Measurements from ENCODE around the gene CMSS1.

Gene CMSS1

DNA sequence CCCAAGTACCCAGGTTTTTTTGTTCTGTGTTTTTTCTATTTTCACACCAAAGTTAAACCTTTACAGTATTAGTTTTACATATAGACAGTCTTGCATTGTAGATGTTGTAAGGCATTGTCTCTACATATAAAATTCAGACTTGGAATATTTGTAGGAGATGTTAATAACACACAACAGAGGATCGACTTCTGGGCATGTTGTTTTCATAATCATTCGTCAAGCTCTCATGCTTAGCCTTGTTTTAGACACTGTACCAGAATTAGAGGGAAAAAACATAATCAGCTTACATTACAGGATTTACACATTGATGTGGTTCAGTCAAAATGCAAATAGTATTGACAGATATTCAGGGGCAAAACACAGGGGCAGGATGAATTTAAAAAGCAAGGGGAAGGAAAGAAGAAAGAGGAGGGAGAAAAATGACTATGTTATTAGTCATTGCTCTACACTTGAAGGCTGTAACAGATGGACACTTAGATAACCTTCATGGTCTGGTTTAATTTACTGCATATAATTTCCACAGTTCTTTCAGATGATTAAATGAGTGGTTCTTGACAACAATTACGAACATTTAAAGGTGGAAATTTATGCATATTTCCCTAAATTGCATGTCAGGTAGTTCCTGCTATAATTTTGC lies 7.5 kb downstream of the CMSS1 start:
- no peak for DNase-seq (ENCODE audit: low spot score)
- TF ChIP-seq, protein P1, sequence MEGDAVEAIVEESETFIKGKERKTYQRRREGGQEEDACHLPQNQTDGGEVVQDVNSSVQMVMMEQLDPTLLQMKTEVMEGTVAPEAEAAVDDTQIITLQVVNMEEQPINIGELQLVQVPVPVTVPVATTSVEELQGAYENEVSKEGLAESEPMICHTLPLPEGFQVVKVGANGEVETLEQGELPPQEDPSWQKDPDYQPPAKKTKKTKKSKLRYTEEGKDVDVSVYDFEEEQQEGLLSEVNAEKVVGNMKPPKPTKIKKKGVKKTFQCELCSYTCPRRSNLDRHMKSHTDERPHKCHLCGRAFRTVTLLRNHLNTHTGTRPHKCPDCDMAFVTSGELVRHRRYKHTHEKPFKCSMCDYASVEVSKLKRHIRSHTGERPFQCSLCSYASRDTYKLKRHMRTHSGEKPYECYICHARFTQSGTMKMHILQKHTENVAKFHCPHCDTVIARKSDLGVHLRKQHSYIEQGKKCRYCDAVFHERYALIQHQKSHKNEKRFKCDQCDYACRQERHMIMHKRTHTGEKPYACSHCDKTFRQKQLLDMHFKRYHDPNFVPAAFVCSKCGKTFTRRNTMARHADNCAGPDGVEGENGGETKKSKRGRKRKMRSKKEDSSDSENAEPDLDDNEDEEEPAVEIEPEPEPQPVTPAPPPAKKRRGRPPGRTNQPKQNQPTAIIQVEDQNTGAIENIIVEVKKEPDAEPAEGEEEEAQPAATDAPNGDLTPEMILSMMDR (IDR thresholded peaks at IDR 0.05; ENCODE audit: borderline replicate concordance, control extremely low read depth, extremely low read depth, insufficient read depth, missing control alignments): no peak
- in situ Hi-C loops (cut with MboI; ENCODE audit: low sequenced_read_pairs, unreplicated experiment): loop anchor here (25.0 kb wide), 1 partner anchor 762 kb away; no protein-coding TSS in a partner anchor

DNA sequence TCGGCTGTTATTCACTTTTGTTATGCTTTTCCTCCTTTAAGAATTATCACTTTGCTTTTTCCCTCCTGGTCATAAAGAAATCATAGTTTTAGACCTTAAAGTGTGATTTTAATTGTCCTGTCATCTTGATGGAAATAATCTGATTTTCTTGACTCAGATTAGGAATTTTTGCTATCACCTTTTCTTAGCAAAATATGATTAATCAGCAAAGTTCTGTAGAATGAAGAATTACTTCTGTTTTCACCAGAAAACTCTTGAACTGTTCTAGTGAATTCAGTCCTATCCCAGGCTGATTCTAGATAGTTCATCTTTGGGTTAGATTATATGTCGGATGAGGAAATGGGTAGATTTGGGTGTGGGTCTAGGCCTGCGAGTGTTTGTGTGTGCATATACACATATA lies 12.2 kb downstream of the CMSS1 start:
- TF ChIP-seq, protein P1 (IDR thresholded peaks at IDR 0.05; ENCODE audit: borderline replicate concordance, control extremely low read depth, extremely low read depth, insufficient read depth, missing control alignments): no peak
- in situ Hi-C loops (cut with MboI; ENCODE audit: low sequenced_read_pairs, unreplicated experiment): loop anchor here (25.0 kb wide), 1 partner anchor 757 kb away; no protein-coding TSS in a partner anchor

DNA sequence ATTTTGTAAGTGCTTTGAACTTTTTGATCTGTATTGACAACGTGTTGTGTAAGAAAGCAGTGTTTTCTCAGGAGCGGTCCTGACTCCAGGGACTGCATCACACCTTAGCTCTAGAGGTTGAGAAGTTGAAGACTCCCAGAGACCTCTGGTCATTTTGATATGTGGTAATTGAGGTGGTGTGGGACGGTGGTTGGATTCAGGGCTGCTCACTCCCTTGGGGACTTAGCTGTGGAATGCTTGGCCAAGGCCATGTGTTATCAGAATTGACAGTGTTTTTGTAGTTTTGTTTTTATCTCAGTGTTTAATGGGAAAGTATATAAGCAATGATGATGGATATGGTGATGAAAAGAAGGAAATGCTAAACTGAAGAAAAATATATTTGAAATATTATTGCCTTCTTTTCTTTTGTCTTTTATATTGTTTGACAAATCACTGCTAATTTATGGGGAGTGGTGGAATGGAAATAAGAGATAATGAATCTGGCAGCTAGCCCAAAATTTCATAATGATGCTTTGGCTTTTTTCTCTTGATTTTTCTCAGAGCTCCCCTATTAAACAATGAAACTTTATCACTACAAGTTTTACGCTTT lies 16.0 kb downstream of the CMSS1 start:
- in situ Hi-C loops (cut with MboI; ENCODE audit: low sequenced_read_pairs, unreplicated experiment): loop anchor here (25.0 kb wide), 1 partner anchor 754 kb away; no protein-coding TSS in a partner anchor
- DNase-seq (ENCODE audit: low spot score): no peak
- TF ChIP-seq, protein P1 (IDR thresholded peaks at IDR 0.05; ENCODE audit: borderline replicate concordance, control extremely low read depth, extremely low read depth, insufficient read depth, missing control alignments): no peak

More for the DNA sequence above, 12.2 kb downstream of the CMSS1 start:
- DNase-seq (ENCODE audit: low spot score): no peak

DNA sequence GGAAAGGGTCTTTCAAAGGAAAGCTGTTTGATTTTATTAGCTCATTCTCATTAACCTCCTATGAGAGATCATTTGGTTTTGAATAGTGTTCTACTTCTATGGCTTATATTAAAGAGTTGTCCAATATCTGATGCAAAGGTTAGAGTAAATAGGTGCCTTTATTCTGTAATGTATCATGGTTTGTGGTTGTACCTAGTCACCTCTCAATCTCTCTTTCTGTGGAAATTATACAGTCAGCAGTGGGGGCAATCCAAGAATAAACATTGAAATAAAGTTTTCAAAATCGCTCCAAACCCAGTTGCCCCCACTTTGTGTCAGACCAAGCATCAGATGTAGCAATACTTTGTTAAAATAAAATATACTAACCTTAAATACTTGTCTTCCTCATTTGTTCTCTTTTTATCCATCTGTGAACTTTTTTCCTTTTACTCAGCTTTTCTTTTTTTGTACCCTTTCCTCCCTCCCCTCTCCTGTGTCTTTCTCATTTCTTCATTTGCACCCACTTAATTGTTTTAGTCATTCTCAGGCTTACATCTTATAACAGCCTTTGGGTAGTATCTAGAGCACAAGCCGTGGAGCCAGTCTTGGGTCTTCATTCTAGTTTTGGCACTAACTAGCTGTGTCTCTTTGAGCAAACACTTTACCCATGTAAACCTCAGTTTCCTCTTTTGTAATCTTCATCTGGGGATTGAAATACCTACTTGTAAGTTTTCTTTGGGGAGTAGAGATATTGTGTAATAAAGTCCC lies 16.7 kb downstream of the CMSS1 start:
- in situ Hi-C loops (cut with MboI; ENCODE audit: low sequenced_read_pairs, unreplicated experiment): loop anchor here (25.0 kb wide), 1 partner anchor 753 kb away; no protein-coding TSS in a partner anchor
- DNase-seq (ENCODE audit: low spot score): no peak
- TF ChIP-seq, protein P1 (IDR thresholded peaks at IDR 0.05; ENCODE audit: borderline replicate concordance, control extremely low read depth, extremely low read depth, insufficient read depth, missing control alignments): no peak

DNA sequence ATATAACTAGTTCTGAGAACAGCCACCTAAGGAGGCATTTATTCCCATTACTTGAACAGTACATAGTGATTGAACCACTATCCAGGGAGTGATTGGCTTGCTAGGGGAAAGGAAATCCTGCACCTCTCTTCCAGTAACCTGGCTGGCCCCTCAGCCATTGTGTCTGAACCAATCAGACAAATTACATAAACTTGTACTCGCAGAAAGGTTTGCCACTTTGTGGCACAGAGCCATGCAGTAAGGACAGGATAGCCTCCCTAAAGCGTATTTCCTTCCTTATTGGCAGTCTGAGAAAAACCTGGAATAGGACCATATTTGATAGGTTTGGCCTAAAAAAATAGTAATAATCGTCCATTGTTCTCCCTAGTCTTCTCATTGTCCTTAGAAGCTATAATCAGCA lies 19.0 kb downstream of the CMSS1 start:
- no peak for DNase-seq (ENCODE audit: low spot score)
- in situ Hi-C loops (cut with MboI; ENCODE audit: low sequenced_read_pairs, unreplicated experiment): loop anchor here (5.0 to 25.0 kb wide), 2 partner anchors 416 to 751 kb away; no protein-coding TSS in a partner anchor
- TF ChIP-seq, protein P1 (IDR thresholded peaks at IDR 0.05; ENCODE audit: borderline replicate concordance, control extremely low read depth, extremely low read depth, insufficient read depth, missing control alignments): no peak

DNA sequence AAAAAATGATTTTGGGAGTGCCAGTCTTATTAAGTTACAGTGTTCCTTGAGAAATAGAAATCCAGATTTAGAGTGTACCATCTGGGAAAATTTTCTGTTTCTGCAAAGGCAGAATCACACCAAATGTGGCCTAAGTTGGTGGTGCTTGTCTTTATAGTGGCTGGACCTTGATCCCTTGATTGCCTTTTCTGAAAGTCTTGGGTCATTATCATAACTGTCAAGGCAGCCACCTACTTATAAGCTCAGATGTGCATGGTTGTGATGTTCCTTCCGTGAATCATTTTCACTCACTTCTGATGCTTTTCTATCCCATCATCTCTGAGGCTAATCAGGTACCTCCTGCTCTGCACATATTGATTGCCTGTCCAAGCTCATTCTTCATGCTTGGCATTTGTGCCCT lies 20.1 kb downstream of the CMSS1 start:
- TF ChIP-seq, protein P1 (IDR thresholded peaks at IDR 0.05; ENCODE audit: borderline replicate concordance, control extremely low read depth, extremely low read depth, insufficient read depth, missing control alignments): no peak
- in situ Hi-C loops (cut with MboI; ENCODE audit: low sequenced_read_pairs, unreplicated experiment): loop anchor here (5.0 to 25.0 kb wide), 2 partner anchors 415 to 750 kb away; no protein-coding TSS in a partner anchor

More for the DNA sequence above, 20.1 kb downstream of the CMSS1 start:
- DNase-seq (ENCODE audit: low spot score): no peak
